NCI-H345 treated with DMSO at 0.1 percent for 48 hours (cell line): ENCODE measurements around the gene HSPD1.

Experiments used
- DNase-seq: peaks from one replicate; lab custom pipeline; 2025; ENCODE audit not compliant: unreplicated experiment; lab: John Stamatoyannopoulos, UW

HSPD1 gene

GRCh38 chr2:197442857-197443256, 56.8 kb downstream of the HSPD1 start:
- DNase-seq = no peak

- DNase-seq = no peak
Observed at GRCh38 chr2:197437380-197437779, 62.3 kb downstream of the HSPD1 start.
